Glutamatergic neuron (in vitro differentiated cells): Measurements from ENCODE around the gene ZNF789. TPM values are rescaled to one million over a fixed set of nuclear protein-coding genes. Genes with fewer than 3 reads are reported as not detected.

Experiments used
- DNase-seq: peaks from one replicate; pipeline ENCODE4 v3.0.0; 2022
- H3K27ac Mint-ChIP-seq: one replicate; pipeline ENCODE4 v1.8.0; 2020; ENCODE audit warnings: mild to moderate bottlenecking, mixed read lengths, inconsistent platforms; ENCODE audit not compliant: unreplicated experiment
- H3K27me3 Mint-ChIP-seq: one replicate; pipeline ENCODE4 v1.8.0; 2020; ENCODE audit warnings: mild to moderate bottlenecking, moderate library complexity, mixed read lengths, inconsistent platforms; ENCODE audit not compliant: unreplicated experiment
- H3K36me3 Mint-ChIP-seq: one replicate; pipeline ENCODE4 v1.8.0; 2020; ENCODE audit warnings: mild to moderate bottlenecking, mixed read lengths, inconsistent platforms; ENCODE audit not compliant: unreplicated experiment
- H3K4me1 Mint-ChIP-seq: one replicate; pipeline ENCODE4 v1.8.0; 2020; ENCODE audit warnings: mild to moderate bottlenecking, low read depth, mixed read lengths, inconsistent platforms; ENCODE audit not compliant: unreplicated experiment
- H3K4me3 Mint-ChIP-seq: one replicate; pipeline ENCODE4 v1.8.0; 2020; ENCODE audit warnings: mild to moderate bottlenecking, mixed read lengths, inconsistent platforms; ENCODE audit not compliant: unreplicated experiment
- H3K9me3 Mint-ChIP-seq: one replicate; pipeline ENCODE4 v1.8.0; 2020; ENCODE audit warnings: mild to moderate bottlenecking, moderate library complexity, mixed read lengths, inconsistent platforms; ENCODE audit not compliant: unreplicated experiment
- total RNA-seq: library from RNA; stranded (reverse); fragmentation: NEBNext Ultra II Directional; extraction: Animal tissue kit (Norgen Biotek cat#: 25700); gene quantifications from one replicate; pipeline ENCODE4 v1.2.1, GENCODE V29; 2021; ENCODE audit not compliant: unreplicated experiment
- TF ChIP-seq, protein P1 (sequence below): fragments of 200-600 bp; sonication (generic); IDR thresholded peaks from one replicate; pipeline ENCODE4 v1.5.0; 2021; ENCODE audit not compliant: partially characterized antibody, unreplicated experiment

The ZNF789 gene
- total RNA-seq, 1 donor from 2014 or later: 19.5 TPM

GRCh38 chr7:99468336-99468918 is 4.3 kb upstream of the ZNF789 start:
- H3K4me3 Mint-ChIP-seq: no peak overlapping the region
- peaks cover 19% of the 10 kb centered on the region for H3K27me3 Mint-ChIP-seq
- H3K9me3 Mint-ChIP-seq: peaks cover 17% of the 10 kb centered on the region
- TF ChIP-seq, protein P1, sequence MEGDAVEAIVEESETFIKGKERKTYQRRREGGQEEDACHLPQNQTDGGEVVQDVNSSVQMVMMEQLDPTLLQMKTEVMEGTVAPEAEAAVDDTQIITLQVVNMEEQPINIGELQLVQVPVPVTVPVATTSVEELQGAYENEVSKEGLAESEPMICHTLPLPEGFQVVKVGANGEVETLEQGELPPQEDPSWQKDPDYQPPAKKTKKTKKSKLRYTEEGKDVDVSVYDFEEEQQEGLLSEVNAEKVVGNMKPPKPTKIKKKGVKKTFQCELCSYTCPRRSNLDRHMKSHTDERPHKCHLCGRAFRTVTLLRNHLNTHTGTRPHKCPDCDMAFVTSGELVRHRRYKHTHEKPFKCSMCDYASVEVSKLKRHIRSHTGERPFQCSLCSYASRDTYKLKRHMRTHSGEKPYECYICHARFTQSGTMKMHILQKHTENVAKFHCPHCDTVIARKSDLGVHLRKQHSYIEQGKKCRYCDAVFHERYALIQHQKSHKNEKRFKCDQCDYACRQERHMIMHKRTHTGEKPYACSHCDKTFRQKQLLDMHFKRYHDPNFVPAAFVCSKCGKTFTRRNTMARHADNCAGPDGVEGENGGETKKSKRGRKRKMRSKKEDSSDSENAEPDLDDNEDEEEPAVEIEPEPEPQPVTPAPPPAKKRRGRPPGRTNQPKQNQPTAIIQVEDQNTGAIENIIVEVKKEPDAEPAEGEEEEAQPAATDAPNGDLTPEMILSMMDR: no peak
- no peak overlapping the region for H3K27ac Mint-ChIP-seq
- H3K4me1 Mint-ChIP-seq: peaks cover 3% of the 10 kb centered on the region
- H3K36me3 Mint-ChIP-seq: no peaks in the 10 kb centered on the region
- DNase-seq: no peak

DNA sequence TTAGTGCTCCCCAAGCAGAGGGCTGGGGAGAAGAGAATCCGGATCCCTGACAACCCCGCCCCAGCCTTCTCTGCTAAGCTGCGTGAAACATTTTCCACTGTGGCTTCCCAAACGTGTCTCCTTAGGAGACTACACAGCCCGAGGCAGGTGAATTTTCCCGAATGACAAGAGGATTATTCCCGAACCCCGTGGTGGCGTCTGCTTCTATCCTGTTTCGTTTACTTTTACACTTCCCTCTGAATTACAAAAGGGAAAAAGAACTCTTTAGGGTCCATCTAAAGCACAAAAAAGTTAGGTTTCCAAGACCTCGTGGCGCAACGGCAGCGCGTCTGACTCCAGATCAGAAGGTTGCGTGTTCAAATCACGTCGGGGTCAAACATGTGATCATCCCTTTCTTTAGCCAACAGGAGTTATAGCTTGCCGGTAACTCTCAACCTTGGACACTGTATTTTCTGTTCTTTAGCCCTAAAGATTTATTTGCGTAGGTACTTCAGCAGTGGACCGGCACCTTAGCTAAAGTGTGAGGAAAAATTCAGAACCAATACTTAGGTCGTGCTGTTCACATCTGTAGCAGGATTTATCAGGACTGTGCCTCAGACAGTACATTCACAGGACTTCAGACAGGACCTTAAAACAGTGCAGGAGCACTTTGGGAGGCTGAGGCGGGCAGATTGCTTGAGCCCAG is 3.2 kb upstream of the ZNF789 start:
- Mint-ChIP-seq H3K4me3 (no peak overlapping the region), H3K27ac (no peak overlapping the region), H3K4me1 (peaks cover 2% of the 10 kb centered on the region), H3K9me3 (peaks cover 17% of the 10 kb centered on the region), H3K27me3 (peaks cover 19% of the 10 kb centered on the region), H3K36me3 (no peaks in the 10 kb centered on the region)
- TF ChIP-seq, protein P1: no peak
- DNase-seq: no peak

- H3K4me3 Mint-ChIP-seq: peak overlapping the region; percentile 94
- DNase-seq: no peak
- H3K9me3 Mint-ChIP-seq: peaks cover 8% of the 10 kb centered on the region
- no peaks in the 10 kb centered on the region for H3K36me3 Mint-ChIP-seq
- TF ChIP-seq, protein P1: no peak
- H3K27me3 Mint-ChIP-seq: peaks cover 16% of the 10 kb centered on the region
- H3K27ac Mint-ChIP-seq: peak overlapping the region; percentile 98
- H3K4me1 Mint-ChIP-seq: peaks cover 3% of the 10 kb centered on the region
Observed at GRCh38 chr7:99473315-99473596, 566 bp downstream of the ZNF789 start.

DNA sequence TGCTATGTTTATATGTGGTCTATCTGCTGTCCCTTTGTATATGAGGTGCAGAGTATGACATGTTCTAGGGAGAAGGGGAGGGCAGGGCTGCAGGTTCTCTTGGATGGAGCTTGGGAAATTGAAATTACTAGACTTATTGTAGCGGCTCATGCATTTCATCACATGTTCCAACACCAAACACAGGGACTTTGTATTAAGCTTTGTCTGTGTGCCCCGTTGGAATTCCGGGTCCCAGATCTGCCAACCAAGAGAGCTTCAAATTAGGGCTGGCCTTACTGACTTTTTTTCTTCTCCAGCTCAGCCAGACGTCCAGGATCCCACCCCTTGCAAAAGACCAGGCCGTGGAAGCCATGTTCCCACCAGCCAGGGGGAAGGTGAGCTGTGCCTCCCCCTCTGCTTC is 3.4 kb downstream of the ZNF789 start:
- TF ChIP-seq, protein P1: no peak
- H3K4me3 Mint-ChIP-seq: no peak overlapping the region
- H3K36me3 Mint-ChIP-seq: no peaks in the 10 kb centered on the region

More for the DNA sequence above, 3.4 kb downstream of the ZNF789 start:
- no peak overlapping the region for H3K27ac Mint-ChIP-seq
- H3K4me1 Mint-ChIP-seq: peaks cover 5% of the 10 kb centered on the region
- H3K9me3 Mint-ChIP-seq: peaks cover 3% of the 10 kb centered on the region
- DNase-seq: no peak
- peaks cover 12% of the 10 kb centered on the region for H3K27me3 Mint-ChIP-seq
